K562 (cell line): ENCODE measurements around the gene TEX9. TPM values are rescaled to one million over a fixed set of nuclear protein-coding genes. Genes with fewer than 3 reads are reported as not detected.

ENCODE experiments used
- CBX1 ChIP-seq: sonication (generic); IDR thresholded peaks from 2 replicates; pipeline ENCODE4 v1.6.1; 2016; ENCODE audit warnings: antibody characterized with exemption, low read depth, mild to moderate bottlenecking
- MTA1 ChIP-seq: fragments of 450-650 bp; IDR thresholded peaks from 2 replicates; pipeline ENCODE4 v1.6.1; 2017; ENCODE audit warnings: borderline replicate concordance
- NFATC3 ChIP-seq: fragments of 450-650 bp; IDR thresholded peaks from 2 replicates; pipeline ENCODE4 v1.6.1; 2017; ENCODE audit warnings: mild to moderate bottlenecking
- NFIC ChIP-seq: fragments of 450-650 bp; IDR thresholded peaks from 2 replicates; pipeline ENCODE4 v1.6.1; 2017; ENCODE audit warnings: mild to moderate bottlenecking, inconsistent platforms
- NR2C1 ChIP-seq, 2 experiments: fragments of 450-650 bp; IDR thresholded peaks; 2 replicates each; pipeline ENCODE4 v1.6.1; 2017; ENCODE audit warnings: mild to moderate bottlenecking in 2 of 2, antibody characterized with exemption in 1 of 2, inconsistent platforms in 1 of 2, missing compliant biosample characterization in 1 of 2, missing genetic modification characterization in 1 of 2
- PML ChIP-seq: IDR thresholded peaks from 2 replicates; pipeline ENCODE4 v1.6.1; 2012; ENCODE audit warnings: low read length, inconsistent platforms
- SMARCA5 ChIP-seq: fragments of 450-650 bp; IDR thresholded peaks from 2 replicates; pipeline ENCODE4 v1.6.1; 2016
- ZFPM2 ChIP-seq: fragments of 250-450 bp; sonication (Bioruptor Pico); IDR thresholded peaks from 2 replicates; pipeline ENCODE4 v1.5.1; 2022; ENCODE audit warnings: mild to moderate bottlenecking
- ZNF121 ChIP-seq: sonication (generic); formaldehyde crosslinking; conservative IDR thresholded peaks from 2 replicates; pipeline ENCODE4 v1.8.0; 2022; ENCODE audit warnings: missing genetic modification reagents
- ZNF146 ChIP-seq: IDR thresholded peaks from one replicate; pipeline ENCODE4 v1.6.1; 2018; ENCODE audit warnings: missing compliant biosample characterization; ENCODE audit not compliant: unreplicated experiment
- ZNF583 ChIP-seq: fragments of 250-450 bp; sonication (Bioruptor Pico); IDR thresholded peaks from 2 replicates; pipeline ENCODE4 v1.4.0; 2020
- ZNF766 ChIP-seq: fragments of 200-800 bp; sonication (Bioruptor generic); conservative IDR thresholded peaks from 2 replicates; pipeline ENCODE4 v1.6.1; 2016; ENCODE audit warnings: missing genetic modification characterization, missing compliant biosample characterization
- polyA plus RNA-seq, 8 experiments: library from polyadenylated mRNA; depleted of rRNA in 4 of 8; stranded (reverse) in 5 of 8; unstranded in 3 of 8; fragments of >200 nt; fragmentation: Nextera tagmentation in 2 of 8; fragmentation: Illumina TruSeq in 1 of 8; extraction: Ambion mirVana in 2 of 8; extraction: Trizol in 1 of 8; gene quantifications; 2 replicates each; pipeline versions ENCODE4 v1.2.1 to v1.2.3, GENCODE V29; 2011 to 2014; ENCODE audit warnings: inconsistent platforms in 1 of 8, missing spikeins in 1 of 8
- total RNA-seq, 7 experiments: library from RNA; depleted of rRNA in 6 of 7; stranded (reverse); fragments of >200 nt in 6 of 7; fragmentation: Illumina TruSeq in 2 of 7; extraction: Trizol in 2 of 7; gene quantifications; 2 replicates each; pipeline versions ENCODE4 v1.2.1 to v1.2.3, GENCODE V29; 2011 to 2021; ENCODE audit warnings: low replicate concordance in 1 of 7
- TF ChIP-seq, protein P1 (sequence below): fragments of 450-650 bp; IDR thresholded peaks from 2 replicates; pipeline ENCODE4 v1.7.0; 2016; ENCODE audit warnings: borderline replicate concordance
- TF ChIP-seq, protein P2 (sequence below): fragments of 150-350 bp; conservative IDR thresholded peaks from 2 replicates; pipeline ENCODE4 v1.6.1; 2014; ENCODE audit warnings: low read length
- TF ChIP-seq, protein P3 (sequence below): fragments of 250-450 bp; sonication (Bioruptor Pico); IDR thresholded peaks from 2 replicates; pipeline ENCODE4 v1.6.1; 2021; ENCODE audit warnings: mild to moderate bottlenecking
- TF ChIP-seq, protein P4 (sequence below): sonication (generic); formaldehyde crosslinking; IDR thresholded peaks from 2 replicates; pipeline ENCODE4 v1.8.0; 2022; ENCODE audit warnings: missing genetic modification reagents, mild to moderate bottlenecking, moderate library complexity, borderline replicate concordance

Gene TEX9
- total and polyA plus RNA-seq, 9 of the 15 experiments (the other 6 are each of a cell fraction or from before 2014, with no cell fraction given): 0.93 to 3.6 (median 2.4) TPM

DNA sequence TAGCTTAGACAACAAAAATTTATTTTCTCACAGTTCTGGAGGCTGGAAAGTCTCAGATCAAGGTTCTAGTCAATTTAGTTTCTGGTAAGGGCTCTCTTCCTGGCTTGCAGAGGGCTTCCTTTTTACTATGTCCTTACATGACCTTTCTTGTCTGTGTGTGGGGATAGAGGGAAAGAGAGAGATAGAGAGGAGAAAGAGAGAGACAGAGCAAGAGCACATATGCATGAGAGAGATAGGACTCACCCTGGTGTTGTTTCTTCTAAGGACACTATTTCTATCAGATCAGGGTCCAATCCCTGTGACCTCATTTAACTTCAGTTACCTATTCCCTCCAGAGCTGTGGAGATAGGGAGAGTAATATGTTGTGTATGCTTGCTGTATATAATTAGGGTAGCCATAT is 44.9 kb upstream of the TEX9 start (continued):
- TF ChIP-seq ZNF146 (CRISPR knock-in tag) (no peak), ZNF766 (CRISPR knock-in tag) (no peak), ZFPM2 (CRISPR knock-in tag) (no peak), NFATC3 (no peak), SMARCA5 (no peak), MTA1 (peak; percentile 59; the same call in 1 of the 2 replicates), NFIC (peak; percentile 67), ZNF583 (CRISPR knock-in tag) (no peak), NR2C1 (IDR thresholded peaks at IDR 0.05) (no peak), NR2C1 (tag; IDR thresholded peaks at IDR 0.05) (peak; percentile 40; the same call in 1 of the 2 replicates), PML (no peak), CBX1 (no peak), ZNF121 (CRISPR knock-in tag) (no peak)
- TF ChIP-seq, protein P1, sequence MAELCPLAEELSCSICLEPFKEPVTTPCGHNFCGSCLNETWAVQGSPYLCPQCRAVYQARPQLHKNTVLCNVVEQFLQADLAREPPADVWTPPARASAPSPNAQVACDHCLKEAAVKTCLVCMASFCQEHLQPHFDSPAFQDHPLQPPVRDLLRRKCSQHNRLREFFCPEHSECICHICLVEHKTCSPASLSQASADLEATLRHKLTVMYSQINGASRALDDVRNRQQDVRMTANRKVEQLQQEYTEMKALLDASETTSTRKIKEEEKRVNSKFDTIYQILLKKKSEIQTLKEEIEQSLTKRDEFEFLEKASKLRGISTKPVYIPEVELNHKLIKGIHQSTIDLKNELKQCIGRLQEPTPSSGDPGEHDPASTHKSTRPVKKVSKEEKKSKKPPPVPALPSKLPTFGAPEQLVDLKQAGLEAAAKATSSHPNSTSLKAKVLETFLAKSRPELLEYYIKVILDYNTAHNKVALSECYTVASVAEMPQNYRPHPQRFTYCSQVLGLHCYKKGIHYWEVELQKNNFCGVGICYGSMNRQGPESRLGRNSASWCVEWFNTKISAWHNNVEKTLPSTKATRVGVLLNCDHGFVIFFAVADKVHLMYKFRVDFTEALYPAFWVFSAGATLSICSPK: no peak
- TF ChIP-seq, protein P2, sequence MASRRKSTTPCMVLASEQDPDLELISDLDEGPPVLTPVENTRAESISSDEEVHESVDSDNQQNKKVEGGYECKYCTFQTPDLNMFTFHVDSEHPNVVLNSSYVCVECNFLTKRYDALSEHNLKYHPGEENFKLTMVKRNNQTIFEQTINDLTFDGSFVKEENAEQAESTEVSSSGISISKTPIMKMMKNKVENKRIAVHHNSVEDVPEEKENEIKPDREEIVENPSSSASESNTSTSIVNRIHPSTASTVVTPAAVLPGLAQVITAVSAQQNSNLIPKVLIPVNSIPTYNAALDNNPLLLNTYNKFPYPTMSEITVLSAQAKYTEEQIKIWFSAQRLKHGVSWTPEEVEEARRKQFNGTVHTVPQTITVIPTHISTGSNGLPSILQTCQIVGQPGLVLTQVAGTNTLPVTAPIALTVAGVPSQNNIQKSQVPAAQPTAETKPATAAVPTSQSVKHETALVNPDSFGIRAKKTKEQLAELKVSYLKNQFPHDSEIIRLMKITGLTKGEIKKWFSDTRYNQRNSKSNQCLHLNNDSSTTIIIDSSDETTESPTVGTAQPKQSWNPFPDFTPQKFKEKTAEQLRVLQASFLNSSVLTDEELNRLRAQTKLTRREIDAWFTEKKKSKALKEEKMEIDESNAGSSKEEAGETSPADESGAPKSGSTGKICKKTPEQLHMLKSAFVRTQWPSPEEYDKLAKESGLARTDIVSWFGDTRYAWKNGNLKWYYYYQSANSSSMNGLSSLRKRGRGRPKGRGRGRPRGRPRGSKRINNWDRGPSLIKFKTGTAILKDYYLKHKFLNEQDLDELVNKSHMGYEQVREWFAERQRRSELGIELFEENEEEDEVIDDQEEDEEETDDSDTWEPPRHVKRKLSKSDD: no peak
- TF ChIP-seq, protein P3, sequence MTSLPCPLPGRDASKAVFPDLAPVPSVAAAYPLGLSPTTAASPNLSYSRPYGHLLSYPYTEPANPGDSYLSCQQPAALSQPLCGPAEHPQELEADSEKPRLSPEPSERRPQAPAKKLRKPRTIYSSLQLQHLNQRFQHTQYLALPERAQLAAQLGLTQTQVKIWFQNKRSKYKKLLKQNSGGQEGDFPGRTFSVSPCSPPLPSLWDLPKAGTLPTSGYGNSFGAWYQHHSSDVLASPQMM (CRISPR knock-in tag): no peak
- TF ChIP-seq, protein P4, sequence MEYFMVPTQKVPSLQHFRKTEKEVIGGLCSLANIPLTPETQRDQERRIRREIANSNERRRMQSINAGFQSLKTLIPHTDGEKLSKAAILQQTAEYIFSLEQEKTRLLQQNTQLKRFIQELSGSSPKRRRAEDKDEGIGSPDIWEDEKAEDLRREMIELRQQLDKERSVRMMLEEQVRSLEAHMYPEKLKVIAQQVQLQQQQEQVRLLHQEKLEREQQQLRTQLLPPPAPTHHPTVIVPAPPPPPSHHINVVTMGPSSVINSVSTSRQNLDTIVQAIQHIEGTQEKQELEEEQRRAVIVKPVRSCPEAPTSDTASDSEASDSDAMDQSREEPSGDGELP (CRISPR knock-in tag): no peak
